HEK293 (cell line): ENCODE data around the gene OR8H2.

Experiments used
- CTCF ChIA-PET: fragments of 350-600 bp; formaldehyde crosslinking; extraction: SDS; loops from one replicate; lab custom pipeline; 2021; ENCODE audit warnings: antibody characterized with exemption; lab: Yijun Ruan, JAX
- POLR2A ChIA-PET: fragments of 300-600 bp; formaldehyde crosslinking; extraction: SDS; loops from one replicate; lab custom pipeline; 2020; ENCODE audit warnings: antibody characterized with exemption, inconsistent platforms; lab: Yijun Ruan, JAX
- H3K27ac ChIP-seq: fragments of 200-500 bp; sonication (Bioruptor generic); 2 replicates; pipeline ENCODE4 v1.5.1; 2014; ENCODE audit warnings: low read depth, low read length, control low read depth, inconsistent platforms; ENCODE audit errors: extremely low read depth
- H3K36me3 ChIP-seq, 2 experiments: fragments of 200-500 bp in 1 of 2; sonication (Bioruptor generic) in 1 of 2; 1 replicate in 1 of 2; 2 replicates in 1 of 2; pipeline ENCODE4 v1.5.1; 2014 to 2017; ENCODE audit warnings: inconsistent platforms in 2 of 2, low read length in 2 of 2; ENCODE audit not compliant: control insufficient read depth in 2 of 2, insufficient read depth in 1 of 2
- H3K4me1 ChIP-seq: fragments of 200-500 bp; sonication (Bioruptor generic); 2 replicates; pipeline ENCODE4 v1.5.1; 2014; ENCODE audit warnings: mild to moderate bottlenecking, low read length, inconsistent platforms; ENCODE audit not compliant: control insufficient read depth, insufficient read depth
- H3K4me3 ChIP-seq: 2 replicates; pipeline ENCODE4 v1.5.1; 2011; ENCODE audit warnings: low read depth, mild to moderate bottlenecking, control low read depth, low read length, moderate library complexity
- H3K9me3 ChIP-seq: fragments of 200-500 bp; sonication (Bioruptor generic); 2 replicates; pipeline ENCODE4 v1.5.1; 2014; ENCODE audit warnings: low read depth, low read length, inconsistent platforms; ENCODE audit not compliant: control insufficient read depth, insufficient read depth
- BCL11A ChIP-seq: fragments of 450-650 bp; formaldehyde crosslinking; IDR thresholded peaks from 2 replicates; pipeline ENCODE4 v1.5.1; 2016; ENCODE audit warnings: low read depth, missing biosample characterization, missing genetic modification characterization
- ELK4 ChIP-seq: IDR thresholded peaks from 2 replicates; pipeline ENCODE4 v1.6.1; 2011; ENCODE audit warnings: mild to moderate bottlenecking, low read depth, low read length, borderline replicate concordance
- GLI4 ChIP-seq: fragments of 450-650 bp; formaldehyde crosslinking; IDR thresholded peaks from 2 replicates; pipeline ENCODE4 v1.5.1; 2016; ENCODE audit warnings: missing biosample characterization, missing genetic modification characterization
- KLF1 ChIP-seq: fragments of 450-650 bp; formaldehyde crosslinking; IDR thresholded peaks from 2 replicates; pipeline ENCODE4 v1.5.1; 2016; ENCODE audit warnings: missing biosample characterization, missing genetic modification characterization
- KLF17 ChIP-seq: fragments of 450-650 bp; formaldehyde crosslinking; IDR thresholded peaks from 2 replicates; pipeline ENCODE4 v1.5.1; 2016; ENCODE audit warnings: missing biosample characterization, missing genetic modification characterization
- SALL2 ChIP-seq: fragments of 450-650 bp; formaldehyde crosslinking; IDR thresholded peaks from 2 replicates; pipeline ENCODE4 v1.5.0; 2017; ENCODE audit warnings: missing biosample characterization, mild to moderate bottlenecking, missing genetic modification characterization, borderline replicate concordance
- SP3 ChIP-seq: fragments of 450-650 bp; formaldehyde crosslinking; IDR thresholded peaks from 2 replicates; pipeline ENCODE4 v1.5.1; 2016; ENCODE audit warnings: missing biosample characterization, missing genetic modification characterization
- TCF7L2 ChIP-seq: IDR thresholded peaks from 2 replicates; pipeline ENCODE4 v1.6.1; 2011; ENCODE audit warnings: low read depth, mild to moderate bottlenecking, inconsistent platforms, low read length, moderate library complexity, borderline replicate concordance
- TSHZ1 ChIP-seq: fragments of 450-650 bp; formaldehyde crosslinking; IDR thresholded peaks from 2 replicates; pipeline ENCODE4 v1.5.1; 2016; ENCODE audit warnings: missing biosample characterization, missing genetic modification characterization, borderline replicate concordance
- YY1 ChIP-seq: fragments of 450-650 bp; formaldehyde crosslinking; IDR thresholded peaks from 2 replicates; pipeline ENCODE4 v1.5.1; 2018; ENCODE audit warnings: missing biosample characterization, missing genetic modification characterization
- ZBTB7A ChIP-seq: fragments of 450-650 bp; formaldehyde crosslinking; IDR thresholded peaks from 2 replicates; pipeline ENCODE4 v1.5.1; 2016; ENCODE audit warnings: low read depth, missing biosample characterization, missing genetic modification characterization
- ZFHX2 ChIP-seq: fragments of 450-650 bp; formaldehyde crosslinking; conservative IDR thresholded peaks from 2 replicates; pipeline ENCODE4 v1.5.1; 2016; ENCODE audit warnings: missing biosample characterization, missing genetic modification characterization
- ZIC2 ChIP-seq: fragments of 450-650 bp; formaldehyde crosslinking; IDR thresholded peaks from 2 replicates; pipeline ENCODE4 v1.5.1; 2016; ENCODE audit warnings: missing biosample characterization, missing genetic modification characterization
- ZNF132 ChIP-seq: fragments of 450-650 bp; formaldehyde crosslinking; IDR thresholded peaks from 2 replicates; pipeline ENCODE4 v1.5.1; 2017; ENCODE audit warnings: missing biosample characterization, missing genetic modification characterization, borderline replicate concordance
- ZNF146 ChIP-seq: fragments of 450-650 bp; formaldehyde crosslinking; IDR thresholded peaks from 2 replicates; pipeline ENCODE4 v1.5.1; 2016; ENCODE audit warnings: missing biosample characterization, missing genetic modification characterization
- ZNF155 ChIP-seq: fragments of 450-650 bp; formaldehyde crosslinking; IDR thresholded peaks from 2 replicates; pipeline ENCODE4 v1.5.1; 2016; ENCODE audit warnings: missing biosample characterization, missing genetic modification characterization
- ZNF19 ChIP-seq: fragments of 450-650 bp; formaldehyde crosslinking; IDR thresholded peaks from 2 replicates; pipeline ENCODE4; 2016; ENCODE audit warnings: missing biosample characterization, missing genetic modification characterization, low read depth
- ZNF248 ChIP-seq: fragments of 450-650 bp; formaldehyde crosslinking; IDR thresholded peaks from 2 replicates; pipeline ENCODE4 v1.5.1; 2017; ENCODE audit warnings: missing biosample characterization, missing genetic modification characterization
- ZNF366 ChIP-seq: fragments of 450-650 bp; formaldehyde crosslinking; conservative IDR thresholded peaks from 2 replicates; pipeline ENCODE4 v1.5.1; 2016; ENCODE audit warnings: missing biosample characterization, missing genetic modification characterization
- ZNF548 ChIP-seq: fragments of 450-650 bp; formaldehyde crosslinking; IDR thresholded peaks from 2 replicates; pipeline ENCODE4 v1.5.1; 2016; ENCODE audit warnings: missing biosample characterization, missing genetic modification characterization
- ZNF561 ChIP-seq: fragments of 450-650 bp; IDR thresholded peaks from 2 replicates; pipeline ENCODE4 v1.5.1; 2018; ENCODE audit warnings: missing biosample characterization, missing genetic modification characterization, borderline replicate concordance
- ZNF623 ChIP-seq: fragments of 450-650 bp; formaldehyde crosslinking; IDR thresholded peaks from 2 replicates; pipeline ENCODE4 v1.5.1; 2016; ENCODE audit warnings: missing biosample characterization, missing genetic modification characterization
- ZNF843 ChIP-seq: fragments of 450-650 bp; formaldehyde crosslinking; IDR thresholded peaks from 2 replicates; pipeline ENCODE4 v1.5.1; 2016; ENCODE audit warnings: missing biosample characterization, missing genetic modification characterization
- ZSCAN18 ChIP-seq: fragments of 450-650 bp; formaldehyde crosslinking; IDR thresholded peaks from 2 replicates; pipeline ENCODE4 v1.5.1; 2016; ENCODE audit warnings: missing biosample characterization, missing genetic modification characterization
- ZSCAN23 ChIP-seq: fragments of 450-650 bp; formaldehyde crosslinking; IDR thresholded peaks from 2 replicates; pipeline ENCODE4 v1.5.1; 2016; ENCODE audit warnings: missing biosample characterization, missing genetic modification characterization
- TF ChIP-seq, protein P1 (sequence below): fragments of 450-650 bp; formaldehyde crosslinking; IDR thresholded peaks from 2 replicates; pipeline ENCODE4 v1.5.1; 2016; ENCODE audit warnings: missing biosample characterization, missing genetic modification characterization

Gene OR8H2

GRCh38 chr11:56151376-56151775 lies 47.9 kb downstream of the OR8H2 start (continued):
- TF ChIP-seq KLF1 = no peak
- no peak for TF ChIP-seq YY1 (tag by site-specific recombination)
- TF ChIP-seq ZBTB7A (tag by site-specific recombination) = no peak
- no peak for TF ChIP-seq ZNF248 (tag by site-specific recombination)
- TF ChIP-seq BCL11A = no peak
- TF ChIP-seq ZIC2 (tag by site-specific recombination) = no peak
- TF ChIP-seq ZNF561 = no peak

- no peaks in the 10 kb centered on the region for H3K9me3 ChIP-seq
- no peak for TF ChIP-seq ZSCAN23 (tag by site-specific recombination)
- TF ChIP-seq BCL11A = no peak
- TF ChIP-seq ZNF623 (tag by site-specific recombination) = no peak
- no peak for TF ChIP-seq ZNF155 (tag by site-specific recombination)
- no peak for TF ChIP-seq KLF17
- TF ChIP-seq ZNF146 (tag by site-specific recombination) = no peak
- TF ChIP-seq ZNF19 (tag by site-specific recombination) = no peak
- TF ChIP-seq ZNF366 (tag by site-specific recombination) = no peak
- TF ChIP-seq ZNF548 (tag by site-specific recombination) = no peak
- no peak for TF ChIP-seq SP3 (tag by site-specific recombination)
- TF ChIP-seq ELK4 = no peak
- TF ChIP-seq GLI4 = no peak
- no peak for TF ChIP-seq SALL2 (tag by site-specific recombination)
- TF ChIP-seq, protein P1, sequence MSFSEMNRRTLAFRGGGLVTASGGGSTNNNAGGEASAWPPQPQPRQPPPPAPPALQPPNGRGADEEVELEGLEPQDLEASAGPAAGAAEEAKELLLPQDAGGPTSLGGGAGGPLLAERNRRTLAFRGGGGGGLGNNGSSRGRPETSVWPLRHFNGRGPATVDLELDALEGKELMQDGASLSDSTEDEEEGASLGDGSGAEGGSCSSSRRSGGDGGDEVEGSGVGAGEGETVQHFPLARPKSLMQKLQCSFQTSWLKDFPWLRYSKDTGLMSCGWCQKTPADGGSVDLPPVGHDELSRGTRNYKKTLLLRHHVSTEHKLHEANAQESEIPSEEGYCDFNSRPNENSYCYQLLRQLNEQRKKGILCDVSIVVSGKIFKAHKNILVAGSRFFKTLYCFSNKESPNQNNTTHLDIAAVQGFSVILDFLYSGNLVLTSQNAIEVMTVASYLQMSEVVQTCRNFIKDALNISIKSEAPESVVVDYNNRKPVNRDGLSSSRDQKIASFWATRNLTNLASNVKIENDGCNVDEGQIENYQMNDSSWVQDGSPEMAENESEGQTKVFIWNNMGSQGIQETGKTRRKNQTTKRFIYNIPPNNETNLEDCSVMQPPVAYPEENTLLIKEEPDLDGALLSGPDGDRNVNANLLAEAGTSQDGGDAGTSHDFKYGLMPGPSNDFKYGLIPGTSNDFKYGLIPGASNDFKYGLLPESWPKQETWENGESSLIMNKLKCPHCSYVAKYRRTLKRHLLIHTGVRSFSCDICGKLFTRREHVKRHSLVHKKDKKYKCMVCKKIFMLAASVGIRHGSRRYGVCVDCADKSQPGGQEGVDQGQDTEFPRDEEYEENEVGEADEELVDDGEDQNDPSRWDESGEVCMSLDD (tag by site-specific recombination) = no peak
- no peak for TF ChIP-seq ZSCAN18 (tag by site-specific recombination)
- TF ChIP-seq TSHZ1 (tag by site-specific recombination) = no peak
- TF ChIP-seq ZFHX2 (tag by site-specific recombination) = no peak
- no peak for TF ChIP-seq ZNF132
- TF ChIP-seq ZNF843 (tag by site-specific recombination) = no peak
- no peak for TF ChIP-seq TCF7L2
- H3K36me3 ChIP-seq = no peaks in the 10 kb centered on the region
- no peaks in the 10 kb centered on the region for H3K4me1 ChIP-seq
- no peak overlapping the region for H3K27ac ChIP-seq
- H3K4me3 ChIP-seq = no peak overlapping the region
- ChIA-PET POLR2A (no interaction called here), CTCF (no interaction called here)
Measured at GRCh38 chr11:56152333-56152732, 48.8 kb downstream of the OR8H2 start.
